GM12878 (cell line): ENCODE measurements around the gene NCKAP5L. TPM values are rescaled to one million over a fixed set of nuclear protein-coding genes. Genes with fewer than 3 reads are reported as not detected.

Experiments used
- ATAC-seq: fragments of 200-7000 bp; cut with Tn5 transposase; 3 replicates; pipeline ENCODE4 v1.9.1; 2020; ENCODE audit warnings: mild to moderate bottlenecking, moderate library complexity
- BruUV-seq: library from RNA; stranded (reverse); fragments of 400-500 nt; replicated peaks from 2 replicates; lab custom pipeline; 2021; lab: Mats Ljungman, UMichigan
- CTCF ChIA-PET: fragments of 300-600 bp; sonication (Branson Sonifier 250); formaldehyde crosslinking; extraction: SDS; loops from one replicate; lab custom pipeline; 2021; ENCODE audit warnings: inconsistent platforms; lab: Yijun Ruan, JAX
- POLR2A ChIA-PET: fragments of 350-600 bp; formaldehyde crosslinking; extraction: SDS; loops from one replicate; lab custom pipeline; 2021; ENCODE audit warnings: inconsistent platforms; lab: Charles Lee
- RAD21 ChIA-PET: fragments of 300-600 bp; sonication (Branson Sonifier 250); formaldehyde crosslinking; loops from one replicate; lab custom pipeline; 2023; ENCODE audit warnings: antibody characterized with exemption; ENCODE audit not compliant: unreplicated experiment; lab: Charles Lee
- SMC1A ChIA-PET: fragments of 300-600 bp; sonication (Branson Sonifier 250); formaldehyde crosslinking; loops from one replicate; lab custom pipeline; 2023; ENCODE audit not compliant: unreplicated experiment, uncharacterized antibody; lab: Charles Lee
- DNase-seq: peaks from one replicate; pipeline ENCODE4 v3.0.0-alpha.2; 2011; ENCODE audit warnings: low read depth, low spot score
- FAIRE-seq: peaks from 3 replicates; lab custom pipeline; 2011; peaks lifted over from hg19 to GRCh38; lab: Jason Lieb, UNC
- H2AFZ ChIP-seq: 2 replicates; pipeline ENCODE4 v1.6.0; 2011; ENCODE audit warnings: low read depth, low read length, control low read depth; ENCODE audit not compliant: control insufficient read depth
- H3K27ac ChIP-seq: 2 replicates; pipeline ENCODE4 v1.5.1; 2011; ENCODE audit warnings: control low read depth; ENCODE audit not compliant: control insufficient read depth, insufficient read depth
- H3K27me3 ChIP-seq, 2 experiments: replicated peaks in 1 of 2; 2 replicates each; pipeline versions ENCODE4 v1.6.0 to v1.6.1; 2011; ENCODE audit warnings: low read length in 1 of 2; ENCODE audit not compliant: control insufficient read depth in 2 of 2, insufficient read depth in 2 of 2
- H3K36me3 ChIP-seq, 2 experiments: 2 replicates each; pipeline ENCODE4 v1.5.1; 2011; ENCODE audit warnings: low read length in 1 of 2; ENCODE audit not compliant: control insufficient read depth in 2 of 2, insufficient read depth in 2 of 2
- H3K4me1 ChIP-seq: 2 replicates; pipeline ENCODE4 v1.6.1; 2011; ENCODE audit warnings: mild to moderate bottlenecking, low read length, moderate library complexity, mixed read lengths; ENCODE audit not compliant: control insufficient read depth, insufficient read depth
- H3K4me2 ChIP-seq: 2 replicates; pipeline ENCODE4 v1.6.0; 2011; ENCODE audit warnings: control low read depth; ENCODE audit not compliant: control insufficient read depth, insufficient read depth
- H3K4me3 ChIP-seq: fragments of 200-600 bp; sonication (generic); 2 replicates; pipeline ENCODE4 v1.5.1; 2016
- H3K79me2 ChIP-seq: 2 replicates; pipeline ENCODE4 v1.6.0; 2011; ENCODE audit warnings: low read length; ENCODE audit not compliant: control insufficient read depth, insufficient read depth
- H3K9ac ChIP-seq: 2 replicates; pipeline ENCODE4 v1.8.0; 2011; ENCODE audit warnings: low read length, control low read depth, mixed read lengths; ENCODE audit not compliant: control insufficient read depth, insufficient read depth
- H3K9me3 ChIP-seq: replicated peaks from 3 replicates; pipeline ENCODE4 v1.5.1; 2011; ENCODE audit warnings: mild to moderate bottlenecking, low read length; ENCODE audit not compliant: control insufficient read depth, insufficient read depth
- H4K20me1 ChIP-seq: 2 replicates; pipeline ENCODE4 v1.6.0; 2011; ENCODE audit not compliant: control insufficient read depth, insufficient read depth
- BACH1 ChIP-seq: fragments of 450-650 bp; IDR thresholded peaks from 2 replicates; pipeline ENCODE4 v1.6.1; 2017; ENCODE audit warnings: mild to moderate bottlenecking, borderline replicate concordance
- BRCA1 ChIP-seq: IDR thresholded peaks from 2 replicates; pipeline ENCODE4 v1.6.1; 2011; ENCODE audit warnings: low read depth, low read length, improper control_type of control experiment
- CBFB ChIP-seq: IDR thresholded peaks from 2 replicates; pipeline ENCODE4 v1.6.1; 2016; ENCODE audit warnings: antibody characterized with exemption, low read depth
- CREM ChIP-seq: IDR thresholded peaks from 2 replicates; pipeline ENCODE4 v1.6.1; 2014; ENCODE audit warnings: antibody characterized with exemption, low read depth
- FOS ChIP-seq: IDR thresholded peaks from 3 replicates; pipeline ENCODE4 v1.6.1; 2011; ENCODE audit warnings: borderline replicate concordance; ENCODE audit not compliant: insufficient read length; ENCODE audit errors: extremely low read depth
- GATAD2B ChIP-seq: fragments of 450-650 bp; conservative IDR thresholded peaks from 2 replicates; pipeline ENCODE4 v1.6.1; 2017; ENCODE audit warnings: low read depth, mild to moderate bottlenecking, moderate library complexity
- IKZF1 ChIP-seq: fragments of 450-650 bp; conservative IDR thresholded peaks from 2 replicates; pipeline ENCODE4 v1.6.1; 2017; ENCODE audit warnings: antibody characterized with exemption, mild to moderate bottlenecking
- PAX8 ChIP-seq: fragments of 450-650 bp; IDR thresholded peaks from 2 replicates; pipeline ENCODE4 v1.6.1; 2017; ENCODE audit warnings: mild to moderate bottlenecking, moderate library complexity
- SIX5 ChIP-seq: IDR thresholded peaks from 2 replicates; pipeline ENCODE4 v1.6.1; 2011; ENCODE audit warnings: mild to moderate bottlenecking, low read depth, low read length, moderate library complexity; ENCODE audit not compliant: severe bottlenecking
- SMC3 ChIP-seq: IDR thresholded peaks from 2 replicates; pipeline ENCODE4 v1.6.1; 2011; ENCODE audit warnings: low read length, improper control_type of control experiment, borderline replicate concordance
- WGBS: methylation state at CpG from one replicate; pipeline ENCODE4 v1.1.6; 2016; ENCODE audit warnings: low lambda C conversion rate; ENCODE audit not compliant: insufficient replicate concordance, insufficient coverage; ENCODE audit errors: missing lambda C conversion rate; 5-methylcytosine and 5-hydroxymethylcytosine counted together
- in situ Hi-C: fragments of 300-500 bp; cut with MboI; formaldehyde crosslinking; loops from 9 replicates; pipeline ENCODE4 v1.14.3; 2018; ENCODE audit warnings: mixed read lengths
- intact Hi-C: fragments of 100-400 bp; cut with micrococcal nuclease; formaldehyde crosslinking; loops from one replicate; pipeline ENCODE4 v1.14.2; 2022; ENCODE audit not compliant: unreplicated experiment
- polyA plus RNA-seq, 11 experiments: library from polyadenylated mRNA; depleted of rRNA in 4 of 11; unstranded in 6 of 11; stranded (reverse) in 5 of 11; fragments of >200 nt; fragmentation: Nextera tagmentation in 4 of 11; fragmentation: Illumina TruSeq in 1 of 11; extraction: Ambion mirVana in 4 of 11; extraction: Trizol in 1 of 11; gene quantifications; 1 replicate in 1 of 11; 2 replicates in 10 of 11; pipeline versions ENCODE4 v1.2.1 to v1.2.3, GENCODE V29; 2011 to 2016; ENCODE audit warnings: inconsistent platforms in 2 of 11, missing spikeins in 2 of 11, low read depth in 1 of 11
- total RNA-seq, 4 experiments: library from RNA; depleted of rRNA in 3 of 4; stranded (reverse); fragments of >200 nt in 3 of 4; fragmentation: Illumina TruSeq in 1 of 4; extraction: Trizol in 1 of 4; gene quantifications; 2 replicates each; pipeline versions ENCODE4 v1.2.1 to v1.2.3, GENCODE V29; 2013 to 2021
- TF ChIP-seq, protein P1 (sequence below): IDR thresholded peaks from 2 replicates; pipeline ENCODE4 v1.6.1; 2012; ENCODE audit warnings: low read length, inconsistent platforms
- TF ChIP-seq, protein P2 (sequence below): fragments of 450-650 bp; formaldehyde crosslinking; IDR thresholded peaks from 2 replicates; pipeline ENCODE4 v1.4.0; 2022; ENCODE audit warnings: mild to moderate bottlenecking, moderate library complexity
- TF ChIP-seq, protein P3 (sequence below): IDR thresholded peaks from 2 replicates; pipeline ENCODE4 v1.6.1; 2012; ENCODE audit warnings: low read depth, low read length, improper control_type of control experiment
- TF ChIP-seq, protein P4 (sequence below): fragments of 450-650 bp; IDR thresholded peaks from 2 replicates; pipeline ENCODE4 v1.6.1; 2017; ENCODE audit warnings: borderline replicate concordance

Gene NCKAP5L
- total and polyA plus RNA-seq, 10 of the 15 experiments (the other 5 are each of a cell fraction or from before 2014, with no cell fraction given) = 0.03 to 15.8 (median 4.4) TPM

DNA sequence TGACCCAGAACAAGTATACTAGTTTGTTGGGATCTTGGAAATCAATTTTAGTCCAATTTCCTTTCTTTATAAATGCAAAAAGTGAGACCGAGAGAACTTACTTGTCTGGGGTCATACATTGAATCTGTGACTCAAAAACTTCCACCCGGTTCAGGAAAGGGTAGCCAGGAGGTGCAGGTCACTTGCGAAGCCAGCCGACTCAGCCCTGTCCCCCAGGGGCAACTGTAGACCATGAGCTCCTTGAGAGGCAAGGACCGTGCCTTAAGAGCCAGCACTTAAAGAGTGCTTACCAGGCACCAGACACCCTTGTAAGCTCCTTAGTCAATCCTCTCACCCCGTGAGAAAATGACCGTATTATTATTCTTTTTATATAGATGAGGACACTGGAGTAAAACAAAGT lies 15.2 kb upstream of the NCKAP5L start:
- peaks cover 10% of the 10 kb centered on the region; the same call in 1 of the 2 replicates for H3K4me1 ChIP-seq
- peaks cover 12% of the 10 kb centered on the region for H3K79me2 ChIP-seq
- in situ Hi-C loops = no loop called here
- WGBS = 74% methylated on average over 7 of the region's 7 CpGs
- no peak for FAIRE-seq
- ChIA-PET CTCF (interaction anchor here (0.8 to 7.3 kb wide), 9 partner anchors 11 to 364 kb away, joined by 3 to 122 read pairs (median 4); partner anchors contain the start of gene TMBIM6), POLR2A (interaction anchor here (0.8 to 1.9 kb wide), 5 partner anchors 14 to 102 kb away, joined by 3 to 5 read pairs (median 4); partner anchors contain the start of genes NCKAP5L and TMBIM6), SMC1A (interaction anchor here (0.7 to 1.4 kb wide), 7 partner anchors 8 to 412 kb away, joined by 3 to 7 read pairs (median 3); partner anchors contain the start of gene TMBIM6), RAD21 (interaction anchor here (0.7 to 7.4 kb wide), 6 partner anchors 14 to 181 kb away, joined by 3 to 49 read pairs (median 4); partner anchors contain the start of genes NCKAP5L and TMBIM6)
- no peak for ATAC-seq
- H3K9ac ChIP-seq = peak overlapping the region; percentile 94
- H3K27me3 ChIP-seq = no peaks in the 10 kb centered on the region
- peak overlapping the region; percentile 98; the same call in 1 of the 2 replicates for H3K4me3 ChIP-seq
- no peak for DNase-seq
- no peaks in the 10 kb centered on the region for H3K9me3 ChIP-seq
- no peaks in the 10 kb centered on the region for H3K36me3 ChIP-seq
- H2AFZ ChIP-seq = peak overlapping the region; percentile 98
- peak overlapping the region; percentile 76 for H3K27ac ChIP-seq
- no peaks in the 10 kb centered on the region for H4K20me1 ChIP-seq
- intact Hi-C loops = no loop called here
- peak overlapping the region; percentile 98 for H3K4me2 ChIP-seq
- no TSS peak for BruUV-seq
- TF ChIP-seq BACH1 (no peak), CREM (no peak), FOS (no peak), BRCA1 (no peak), GATAD2B (no peak), IKZF1 (no peak), SMC3 (no peak), SIX5 (no peak), PAX8 (no peak), CBFB (no peak)
- TF ChIP-seq, protein P1, sequence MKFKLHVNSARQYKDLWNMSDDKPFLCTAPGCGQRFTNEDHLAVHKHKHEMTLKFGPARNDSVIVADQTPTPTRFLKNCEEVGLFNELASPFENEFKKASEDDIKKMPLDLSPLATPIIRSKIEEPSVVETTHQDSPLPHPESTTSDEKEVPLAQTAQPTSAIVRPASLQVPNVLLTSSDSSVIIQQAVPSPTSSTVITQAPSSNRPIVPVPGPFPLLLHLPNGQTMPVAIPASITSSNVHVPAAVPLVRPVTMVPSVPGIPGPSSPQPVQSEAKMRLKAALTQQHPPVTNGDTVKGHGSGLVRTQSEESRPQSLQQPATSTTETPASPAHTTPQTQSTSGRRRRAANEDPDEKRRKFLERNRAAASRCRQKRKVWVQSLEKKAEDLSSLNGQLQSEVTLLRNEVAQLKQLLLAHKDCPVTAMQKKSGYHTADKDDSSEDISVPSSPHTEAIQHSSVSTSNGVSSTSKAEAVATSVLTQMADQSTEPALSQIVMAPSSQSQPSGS = no peak
- TF ChIP-seq, protein P2, sequence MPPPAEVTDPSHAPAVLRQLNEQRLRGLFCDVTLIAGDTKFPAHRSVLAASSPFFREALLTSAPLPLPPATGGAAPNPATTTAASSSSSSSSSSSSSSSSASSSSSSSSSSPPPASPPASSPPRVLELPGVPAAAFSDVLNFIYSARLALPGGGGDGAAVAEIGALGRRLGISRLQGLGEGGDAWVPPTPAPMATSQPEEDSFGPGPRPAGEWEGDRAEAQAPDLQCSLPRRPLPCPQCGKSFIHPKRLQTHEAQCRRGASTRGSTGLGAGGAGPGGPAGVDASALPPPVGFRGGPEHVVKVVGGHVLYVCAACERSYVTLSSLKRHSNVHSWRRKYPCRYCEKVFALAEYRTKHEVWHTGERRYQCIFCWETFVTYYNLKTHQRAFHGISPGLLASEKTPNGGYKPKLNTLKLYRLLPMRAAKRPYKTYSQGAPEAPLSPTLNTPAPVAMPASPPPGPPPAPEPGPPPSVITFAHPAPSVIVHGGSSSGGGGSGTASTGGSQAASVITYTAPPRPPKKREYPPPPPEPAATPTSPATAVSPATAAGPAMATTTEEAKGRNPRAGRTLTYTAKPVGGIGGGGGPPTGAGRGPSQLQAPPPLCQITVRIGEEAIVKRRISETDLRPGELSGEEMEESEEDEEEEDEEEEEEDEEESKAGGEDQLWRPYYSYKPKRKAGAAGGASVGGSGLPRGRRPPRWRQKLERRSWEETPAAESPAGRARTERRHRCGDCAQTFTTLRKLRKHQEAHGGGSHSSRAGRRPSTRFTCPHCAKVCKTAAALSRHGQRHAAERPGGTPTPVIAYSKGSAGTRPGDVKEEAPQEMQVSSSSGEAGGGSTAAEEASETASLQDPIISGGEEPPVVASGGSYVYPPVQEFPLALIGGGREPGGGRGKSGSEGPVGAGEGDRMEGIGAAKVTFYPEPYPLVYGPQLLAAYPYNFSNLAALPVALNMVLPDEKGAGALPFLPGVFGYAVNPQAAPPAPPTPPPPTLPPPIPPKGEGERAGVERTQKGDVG (CRISPR knock-in tag) = no peak
- TF ChIP-seq, protein P3, sequence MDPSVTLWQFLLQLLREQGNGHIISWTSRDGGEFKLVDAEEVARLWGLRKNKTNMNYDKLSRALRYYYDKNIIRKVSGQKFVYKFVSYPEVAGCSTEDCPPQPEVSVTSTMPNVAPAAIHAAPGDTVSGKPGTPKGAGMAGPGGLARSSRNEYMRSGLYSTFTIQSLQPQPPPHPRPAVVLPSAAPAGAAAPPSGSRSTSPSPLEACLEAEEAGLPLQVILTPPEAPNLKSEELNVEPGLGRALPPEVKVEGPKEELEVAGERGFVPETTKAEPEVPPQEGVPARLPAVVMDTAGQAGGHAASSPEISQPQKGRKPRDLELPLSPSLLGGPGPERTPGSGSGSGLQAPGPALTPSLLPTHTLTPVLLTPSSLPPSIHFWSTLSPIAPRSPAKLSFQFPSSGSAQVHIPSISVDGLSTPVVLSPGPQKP = no peak
- TF ChIP-seq, protein P4, sequence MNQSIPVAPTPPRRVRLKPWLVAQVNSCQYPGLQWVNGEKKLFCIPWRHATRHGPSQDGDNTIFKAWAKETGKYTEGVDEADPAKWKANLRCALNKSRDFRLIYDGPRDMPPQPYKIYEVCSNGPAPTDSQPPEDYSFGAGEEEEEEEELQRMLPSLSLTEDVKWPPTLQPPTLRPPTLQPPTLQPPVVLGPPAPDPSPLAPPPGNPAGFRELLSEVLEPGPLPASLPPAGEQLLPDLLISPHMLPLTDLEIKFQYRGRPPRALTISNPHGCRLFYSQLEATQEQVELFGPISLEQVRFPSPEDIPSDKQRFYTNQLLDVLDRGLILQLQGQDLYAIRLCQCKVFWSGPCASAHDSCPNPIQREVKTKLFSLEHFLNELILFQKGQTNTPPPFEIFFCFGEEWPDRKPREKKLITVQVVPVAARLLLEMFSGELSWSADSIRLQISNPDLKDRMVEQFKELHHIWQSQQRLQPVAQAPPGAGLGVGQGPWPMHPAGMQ = no peak
